ENCODE results near the gene ASB10.

ASB10 gene

GRCh38 chr7:151128716-151129115 lies 58.3 kb downstream of the ASB10 start:
- CTCF ChIA-PET = interaction anchor here (1.4 to 2.0 kb wide), 3 partner anchors 10 to 18 kb away, joined by 3 to 5 read pairs (median 3); no protein-coding TSS in a partner anchor
- 97% methylated on average over 6 of the region's 8 CpGs for WGBS (ENCODE audit: insufficient coverage)
- no peaks in the 10 kb centered on the region for H3K27me3 ChIP-seq (replicated peaks in 2 of 5; ENCODE audit: control insufficient read depth in 4 of 5, insufficient read depth in 5 of 5, low read length in 4 of 5)
- peaks cover 0 to 66% (median 40%) of the 10 kb centered on the region in 4 experiments for H3K36me3 ChIP-seq (ENCODE audit: control insufficient read depth in 4 of 4, insufficient read depth in 4 of 4, low read length in 3 of 4)
- H3K4me1 ChIP-seq (ENCODE audit: control extremely low read depth in 1 of 4, control insufficient read depth in 4 of 4, insufficient read depth in 4 of 4, low read length in 3 of 4) = no peaks in the 10 kb centered on the region
- no peak overlapping the region for H3K27ac ChIP-seq (ENCODE audit: insufficient read depth in 1 of 2, low read depth in 1 of 2, low read length in 2 of 2, poor library complexity in 1 of 2, severe bottlenecking in 2 of 2)
- no peak for DNase-seq
- H3K4me3 ChIP-seq (ENCODE audit: control insufficient read depth in 1 of 7, extremely low read depth in 1 of 7, insufficient read depth in 4 of 7, low read depth in 2 of 7, low read length in 6 of 7) = no peak overlapping the region
- no peaks in the 10 kb centered on the region for H3K9me3 ChIP-seq (ENCODE audit: control extremely low read depth in 1 of 5, control insufficient read depth in 4 of 5, insufficient read depth in 2 of 5, low read depth in 1 of 5, low read length in 4 of 5)
- POLR2A ChIA-PET = interaction anchor here (1.3 kb wide), 1 partner anchor 128 kb away, joined by 4 read pairs; no protein-coding TSS in a partner anchor

GRCh38 chr7:151128144-151128543 lies 58.9 kb downstream of the ASB10 start:
- Histone ChIP-seq H3K27ac (ENCODE audit: insufficient read depth in 1 of 2, low read depth in 1 of 2, low read length in 2 of 2, poor library complexity in 1 of 2, severe bottlenecking in 2 of 2) (no peak overlapping the region), H3K27me3 (replicated peaks in 2 of 5; ENCODE audit: control insufficient read depth in 4 of 5, insufficient read depth in 5 of 5, low read length in 4 of 5) (no peaks in the 10 kb centered on the region), H3K9me3 (ENCODE audit: control extremely low read depth in 1 of 5, control insufficient read depth in 4 of 5, insufficient read depth in 2 of 5, low read depth in 1 of 5, low read length in 4 of 5) (no peaks in the 10 kb centered on the region), H3K4me1 (ENCODE audit: control extremely low read depth in 1 of 4, control insufficient read depth in 4 of 4, insufficient read depth in 4 of 4, low read length in 3 of 4) (no peaks in the 10 kb centered on the region), H3K4me3 (ENCODE audit: control insufficient read depth in 1 of 7, extremely low read depth in 1 of 7, insufficient read depth in 4 of 7, low read depth in 2 of 7, low read length in 6 of 7) (no peak overlapping the region), H3K36me3 (ENCODE audit: control insufficient read depth in 4 of 4, insufficient read depth in 4 of 4, low read length in 3 of 4) (peaks cover 0 to 72% (median 42%) of the 10 kb centered on the region in 4 experiments)
- DNase-seq = no peak
- 81% methylated on average over 12 of the region's 14 CpGs for WGBS (ENCODE audit: insufficient coverage)
- CTCF ChIA-PET = interaction anchor here (0.9 to 2.0 kb wide), 3 partner anchors 9 to 116 kb away, joined by 3 to 5 read pairs (median 4); no protein-coding TSS in a partner anchor
- POLR2A ChIA-PET = interaction anchor here (1.3 kb wide), 1 partner anchor 128 kb away, joined by 4 read pairs; no protein-coding TSS in a partner anchor

GRCh38 chr7:151126491-151127137 lies 60.4 kb downstream of the ASB10 start:
- POLR2A ChIA-PET = no interaction called here
- H3K9me3 ChIP-seq (ENCODE audit: control extremely low read depth in 1 of 5, control insufficient read depth in 4 of 5, insufficient read depth in 2 of 5, low read depth in 1 of 5, low read length in 4 of 5) = no peaks in the 10 kb centered on the region
- no peak for DNase-seq
- H3K36me3 ChIP-seq (ENCODE audit: control insufficient read depth in 4 of 4, insufficient read depth in 4 of 4, low read length in 3 of 4) = peaks cover 0 to 74% (median 39%) of the 10 kb centered on the region in 4 experiments
- no peaks in the 10 kb centered on the region for H3K27me3 ChIP-seq (replicated peaks in 2 of 5; ENCODE audit: control insufficient read depth in 4 of 5, insufficient read depth in 5 of 5, low read length in 4 of 5)
- no peaks in the 10 kb centered on the region for H3K4me1 ChIP-seq (ENCODE audit: control extremely low read depth in 1 of 4, control insufficient read depth in 4 of 4, insufficient read depth in 4 of 4, low read length in 3 of 4)
- CTCF ChIA-PET = interaction anchor here (1.5 kb wide), 1 partner anchor 39 kb away, joined by 3 read pairs; no protein-coding TSS in a partner anchor
- 96% methylated on average over 14 of the region's 19 CpGs for WGBS (ENCODE audit: insufficient coverage)
- no peak overlapping the region for H3K27ac ChIP-seq (ENCODE audit: insufficient read depth in 1 of 2, low read depth in 1 of 2, low read length in 2 of 2, poor library complexity in 1 of 2, severe bottlenecking in 2 of 2)
- H3K4me3 ChIP-seq (ENCODE audit: control insufficient read depth in 1 of 7, extremely low read depth in 1 of 7, insufficient read depth in 4 of 7, low read depth in 2 of 7, low read length in 6 of 7) = no peak overlapping the region

GRCh38 chr7:151125846-151126481 lies 61.1 kb downstream of the ASB10 start:
- no peak overlapping the region for H3K4me3 ChIP-seq (ENCODE audit: control insufficient read depth in 1 of 7, extremely low read depth in 1 of 7, insufficient read depth in 4 of 7, low read depth in 2 of 7, low read length in 6 of 7)
- no peak overlapping the region for H3K27ac ChIP-seq (ENCODE audit: insufficient read depth in 1 of 2, low read depth in 1 of 2, low read length in 2 of 2, poor library complexity in 1 of 2, severe bottlenecking in 2 of 2)
- H3K4me1 ChIP-seq (ENCODE audit: control extremely low read depth in 1 of 4, control insufficient read depth in 4 of 4, insufficient read depth in 4 of 4, low read length in 3 of 4) = no peaks in the 10 kb centered on the region
- ChIA-PET CTCF (interaction anchor here (1.4 to 1.5 kb wide), 3 partner anchors 12 to 49 kb away, joined by 3 to 4 read pairs (median 3); no protein-coding TSS in a partner anchor), POLR2A (no interaction called here)
- H3K36me3 ChIP-seq (ENCODE audit: control insufficient read depth in 4 of 4, insufficient read depth in 4 of 4, low read length in 3 of 4) = peaks cover 0 to 77% (median 39%) of the 10 kb centered on the region in 4 experiments
- WGBS (ENCODE audit: insufficient coverage) = 87% methylated on average over 44 of the region's 58 CpGs
- DNase-seq = no peak
- H3K9me3 ChIP-seq (ENCODE audit: control extremely low read depth in 1 of 5, control insufficient read depth in 4 of 5, insufficient read depth in 2 of 5, low read depth in 1 of 5, low read length in 4 of 5) = no peaks in the 10 kb centered on the region
- no peaks in the 10 kb centered on the region for H3K27me3 ChIP-seq (replicated peaks in 2 of 5; ENCODE audit: control insufficient read depth in 4 of 5, insufficient read depth in 5 of 5, low read length in 4 of 5)
